WI38 (cell line): ENCODE data around the gene CEACAM16.

ENCODE experiments used
- H3K4me3 ChIP-seq: 2 replicates; pipeline ENCODE4 v1.5.1; 2011; ENCODE audit warnings: low read depth, mild to moderate bottlenecking, control low read depth, low read length
- TF ChIP-seq, protein P1 (sequence below): IDR thresholded peaks from 2 replicates; pipeline ENCODE4 v1.5.1; 2012; ENCODE audit warnings: low read depth, mild to moderate bottlenecking, control low read depth, low read length

Gene CEACAM16

DNA sequence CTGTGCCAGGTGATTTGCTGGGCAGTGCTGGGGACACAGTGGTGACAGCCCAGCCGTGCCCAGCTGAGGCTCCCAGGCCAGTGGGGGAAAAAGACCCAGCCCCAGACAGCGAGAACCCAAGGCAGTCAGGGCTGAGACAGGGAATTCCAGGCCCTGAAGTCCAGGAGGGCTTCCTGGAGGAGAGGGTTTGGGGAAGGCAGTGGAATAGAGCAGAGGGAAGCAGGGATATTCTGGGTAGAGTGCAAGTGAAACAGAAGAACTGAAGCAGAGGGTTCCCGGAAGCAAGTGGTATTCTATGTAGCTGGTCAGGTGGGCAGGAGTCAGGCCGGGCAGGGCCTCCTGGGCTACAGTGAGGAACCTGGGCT, 1.3 kb upstream of the CEACAM16 start:
- TF ChIP-seq, protein P1, sequence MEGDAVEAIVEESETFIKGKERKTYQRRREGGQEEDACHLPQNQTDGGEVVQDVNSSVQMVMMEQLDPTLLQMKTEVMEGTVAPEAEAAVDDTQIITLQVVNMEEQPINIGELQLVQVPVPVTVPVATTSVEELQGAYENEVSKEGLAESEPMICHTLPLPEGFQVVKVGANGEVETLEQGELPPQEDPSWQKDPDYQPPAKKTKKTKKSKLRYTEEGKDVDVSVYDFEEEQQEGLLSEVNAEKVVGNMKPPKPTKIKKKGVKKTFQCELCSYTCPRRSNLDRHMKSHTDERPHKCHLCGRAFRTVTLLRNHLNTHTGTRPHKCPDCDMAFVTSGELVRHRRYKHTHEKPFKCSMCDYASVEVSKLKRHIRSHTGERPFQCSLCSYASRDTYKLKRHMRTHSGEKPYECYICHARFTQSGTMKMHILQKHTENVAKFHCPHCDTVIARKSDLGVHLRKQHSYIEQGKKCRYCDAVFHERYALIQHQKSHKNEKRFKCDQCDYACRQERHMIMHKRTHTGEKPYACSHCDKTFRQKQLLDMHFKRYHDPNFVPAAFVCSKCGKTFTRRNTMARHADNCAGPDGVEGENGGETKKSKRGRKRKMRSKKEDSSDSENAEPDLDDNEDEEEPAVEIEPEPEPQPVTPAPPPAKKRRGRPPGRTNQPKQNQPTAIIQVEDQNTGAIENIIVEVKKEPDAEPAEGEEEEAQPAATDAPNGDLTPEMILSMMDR, result no peak
- H3K4me3 ChIP-seq, result no peak overlapping the region

DNA sequence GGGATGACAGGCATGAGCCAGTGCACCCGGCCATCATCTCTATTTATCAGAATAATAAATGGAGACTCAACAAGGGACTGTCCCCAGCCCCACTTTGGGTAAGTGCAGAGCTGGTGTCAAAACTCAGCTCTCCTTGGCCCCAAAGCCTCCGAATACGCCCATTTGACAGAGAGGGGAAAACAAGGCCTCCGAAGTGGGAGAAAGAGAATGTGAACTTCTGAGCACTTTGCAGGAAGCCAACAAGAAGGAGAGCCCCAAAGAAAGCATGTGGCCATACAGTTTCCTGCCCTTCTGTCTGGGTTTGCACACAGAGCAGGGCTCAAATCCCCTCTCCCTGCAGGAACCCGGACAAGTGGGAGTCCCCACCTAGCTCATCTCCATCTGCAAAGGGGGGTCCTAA, 1.6 kb downstream of the CEACAM16 start:
- H3K4me3 ChIP-seq, result no peak overlapping the region
- TF ChIP-seq, protein P1, result no peak

DNA sequence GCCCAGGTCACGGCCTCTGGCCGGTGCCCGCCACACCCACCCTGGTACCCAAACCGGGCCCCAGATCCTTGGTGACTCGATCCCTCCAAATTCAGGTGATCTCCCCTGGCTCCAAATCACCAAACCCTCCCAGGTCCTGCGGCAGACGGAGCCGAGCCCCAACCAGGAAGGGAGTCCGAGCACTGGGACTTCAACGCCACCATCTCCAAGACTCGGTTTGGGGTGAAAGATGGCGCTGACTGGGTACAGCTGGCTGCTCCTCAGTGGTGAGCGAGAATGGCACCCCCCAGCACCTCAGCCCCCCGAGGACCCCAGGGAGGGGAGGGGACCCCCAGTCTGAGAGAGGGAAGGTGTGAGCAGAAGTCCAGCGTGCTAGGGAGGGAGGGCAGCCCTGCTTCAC, 2.3 kb downstream of the CEACAM16 start:
- no peak overlapping the region for H3K4me3 ChIP-seq
- TF ChIP-seq, protein P1, result no peak

DNA sequence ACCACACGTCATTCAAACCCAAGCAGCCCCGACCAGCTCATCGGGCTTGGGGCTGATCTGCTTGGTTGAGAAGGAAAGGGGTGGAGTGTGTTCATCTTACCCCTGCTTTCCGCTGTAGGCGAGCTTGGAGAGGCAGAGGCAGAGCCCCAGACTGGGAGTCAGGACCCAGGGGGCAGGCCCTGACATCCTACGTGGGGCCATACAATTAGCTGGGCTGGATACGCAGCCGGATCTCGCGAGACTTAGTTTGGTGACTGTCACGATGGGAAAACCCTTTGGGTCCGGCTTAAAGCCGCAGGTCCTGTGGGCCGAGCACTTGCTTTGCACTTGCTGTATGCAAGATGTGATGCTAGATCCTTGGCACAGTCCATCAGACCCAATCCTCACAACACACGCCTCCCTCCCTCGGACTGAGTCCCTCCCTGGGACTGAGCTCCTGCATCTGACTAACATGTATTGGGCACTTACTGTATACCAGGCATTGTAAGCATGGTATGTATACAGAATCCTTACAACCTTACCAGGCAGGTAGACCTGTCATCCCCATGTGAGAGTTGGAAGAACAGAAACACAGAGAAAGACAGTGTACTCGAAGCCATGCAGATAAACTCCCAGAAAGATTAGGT, 3.7 kb downstream of the CEACAM16 start:
- TF ChIP-seq, protein P1, result no peak
- no peak overlapping the region for H3K4me3 ChIP-seq

DNA sequence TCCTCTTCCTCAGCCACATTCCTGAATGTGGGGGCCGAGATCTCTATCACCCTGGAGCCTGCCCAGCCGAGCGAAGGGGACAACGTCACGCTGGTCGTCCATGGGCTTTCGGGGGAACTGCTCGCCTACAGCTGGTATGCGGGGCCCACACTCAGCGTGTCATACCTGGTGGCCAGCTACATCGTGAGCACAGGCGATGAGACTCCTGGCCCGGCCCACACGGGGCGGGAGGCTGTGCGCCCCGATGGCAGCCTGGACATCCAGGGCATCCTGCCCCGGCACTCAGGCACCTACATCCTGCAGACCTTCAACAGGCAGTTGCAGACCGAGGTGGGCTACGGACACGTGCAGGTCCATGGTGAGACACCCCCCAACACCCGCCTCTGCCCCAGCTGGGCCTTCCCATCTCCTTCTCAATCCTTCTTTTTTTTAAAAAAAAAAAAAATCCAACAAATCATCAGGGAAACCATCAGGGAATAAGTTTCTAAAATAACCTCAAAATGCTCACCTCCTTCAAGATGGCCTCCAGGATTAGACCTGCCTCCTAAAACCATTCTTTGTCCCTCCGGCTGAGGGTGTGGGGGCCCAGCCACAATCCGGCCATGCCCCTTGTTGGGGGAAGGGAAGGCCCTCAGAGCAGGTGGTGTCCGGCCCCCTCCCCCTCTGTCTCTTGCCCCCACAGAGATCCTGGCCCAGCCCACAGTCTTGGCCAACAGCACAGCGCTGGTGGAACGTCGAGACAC, 4.6 kb downstream of the CEACAM16 start:
- TF ChIP-seq, protein P1, result no peak
- no peak overlapping the region for H3K4me3 ChIP-seq

DNA sequence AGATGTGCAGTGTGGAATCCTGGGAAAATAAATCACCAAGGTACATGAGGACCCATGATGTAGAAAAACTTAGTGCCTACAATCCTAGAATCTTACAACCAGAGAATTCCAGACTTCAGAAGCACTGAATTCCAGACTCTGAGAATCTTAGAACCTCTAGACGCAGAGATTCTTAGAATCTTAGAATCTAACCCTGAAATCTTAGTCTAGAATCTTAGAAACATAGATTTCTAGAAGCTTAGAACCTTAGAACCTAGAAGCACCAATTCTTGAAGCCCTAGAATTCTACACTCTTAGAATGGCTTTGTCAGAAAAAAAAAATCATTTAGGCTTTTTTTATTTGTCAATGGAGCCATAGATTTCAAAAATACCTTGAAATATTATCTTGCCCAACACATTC, 6.0 kb downstream of the CEACAM16 start:
- no peak overlapping the region for H3K4me3 ChIP-seq
- TF ChIP-seq, protein P1, result no peak

DNA sequence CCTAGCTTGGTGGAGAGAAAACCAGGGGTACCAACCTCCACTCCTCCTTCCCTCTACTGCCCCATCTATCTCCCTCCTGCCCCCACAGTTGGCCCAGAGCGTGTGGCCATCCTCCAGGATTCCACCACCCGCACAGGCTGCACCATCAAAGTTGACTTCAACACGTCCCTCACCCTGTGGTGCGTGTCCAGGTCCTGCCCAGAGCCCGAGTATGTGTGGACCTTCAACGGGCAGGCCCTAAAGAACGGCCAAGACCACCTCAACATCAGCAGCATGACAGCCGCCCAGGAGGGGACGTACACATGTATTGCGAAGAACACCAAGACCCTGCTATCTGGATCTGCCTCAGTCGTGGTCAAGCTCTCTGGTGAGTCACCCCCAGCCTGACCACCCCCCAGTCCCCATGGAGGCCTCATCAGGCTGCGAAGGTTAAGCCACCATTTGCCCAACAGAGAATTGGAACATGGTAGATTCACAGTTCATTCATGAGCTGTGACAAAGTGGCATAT, 6.6 kb downstream of the CEACAM16 start:
- no peak overlapping the region for H3K4me3 ChIP-seq
- TF ChIP-seq, protein P1, result no peak
